ENCODE measurements around the gene VPS13C.

DNA sequence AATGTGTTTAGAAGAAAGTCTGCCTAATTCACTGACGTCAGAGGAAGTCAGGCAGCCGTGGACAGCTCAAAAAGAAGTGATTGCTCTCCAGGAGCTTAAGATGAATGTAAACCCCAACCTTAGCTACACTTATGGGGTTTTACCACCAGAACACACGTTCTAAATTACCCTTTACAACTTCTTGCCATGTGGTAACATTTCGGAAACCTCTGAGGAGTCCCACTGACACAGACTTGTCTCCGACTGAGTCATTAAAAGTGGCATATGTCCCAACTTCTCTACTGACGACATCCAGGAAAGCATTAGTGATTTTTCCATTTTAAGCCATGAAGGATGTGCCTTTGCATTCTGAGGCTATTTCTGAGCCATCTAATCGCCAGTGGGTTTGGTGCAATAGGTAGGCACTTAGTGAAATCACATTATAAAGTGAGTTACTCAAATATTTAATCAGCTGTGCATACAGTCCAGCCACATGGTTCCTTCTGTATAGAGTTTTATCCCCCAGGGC is 38.9 kb upstream of the VPS13C start:
- TF ChIP-seq EZH2 (IDR thresholded peaks at IDR 0.05; ENCODE audit: insufficient read depth, poor library complexity, severe bottlenecking): no peak
- TF ChIP-seq EZH2phosphoT487 (IDR thresholded peaks at IDR 0.05; ENCODE audit: insufficient read depth, low read depth): no peak
